ENCODE data around the gene RFX3.

RFX3 gene

GRCh38 chr9:3471883-3472282 lies 53.9 kb downstream of the RFX3 start:
- TF ChIP-seq CTCF (conservative IDR thresholded peaks at IDR 0.05; ENCODE audit: low read depth, low read length), result no peak
- no peak for DNase-seq (ENCODE audit: low read depth)
- no peak overlapping the region for H3K4me3 ChIP-seq (ENCODE audit: low read depth, low read length)

- H3K4me3 ChIP-seq (ENCODE audit: low read depth, low read length), result no peak overlapping the region
- DNase-seq (ENCODE audit: low read depth), result no peak
- TF ChIP-seq CTCF (conservative IDR thresholded peaks at IDR 0.05; ENCODE audit: low read depth, low read length), result no peak
Measured at GRCh38 chr9:3468421-3469205, 57.2 kb downstream of the RFX3 start.

- DNase-seq (ENCODE audit: low read depth), result peak; percentile 90
- peak; percentile 100 for TF ChIP-seq CTCF (conservative IDR thresholded peaks at IDR 0.05; ENCODE audit: low read depth, low read length)
- H3K4me3 ChIP-seq (ENCODE audit: low read depth, low read length), result no peak overlapping the region
Measured at GRCh38 chr9:3467593-3468219, 58.1 kb downstream of the RFX3 start.

GRCh38 chr9:3464033-3464638 lies 61.7 kb downstream of the RFX3 start:
- no peak for DNase-seq (ENCODE audit: low read depth)
- no peak overlapping the region for H3K4me3 ChIP-seq (ENCODE audit: low read depth, low read length)
- TF ChIP-seq CTCF (conservative IDR thresholded peaks at IDR 0.05; ENCODE audit: low read depth, low read length), result no peak

GRCh38 chr9:3458806-3459475 lies 66.9 kb downstream of the RFX3 start:
- no peak for TF ChIP-seq CTCF (conservative IDR thresholded peaks at IDR 0.05; ENCODE audit: low read depth, low read length)
- DNase-seq (ENCODE audit: low read depth), result peak; percentile 21
- no peak overlapping the region for H3K4me3 ChIP-seq (ENCODE audit: low read depth, low read length)

GRCh38 chr9:3457175-3457574 lies 68.6 kb downstream of the RFX3 start:
- DNase-seq (ENCODE audit: low read depth), result no peak
- no peak overlapping the region for H3K4me3 ChIP-seq (ENCODE audit: low read depth, low read length)
- TF ChIP-seq CTCF (conservative IDR thresholded peaks at IDR 0.05; ENCODE audit: low read depth, low read length), result no peak
